ENCODE results near the gene KBTBD6. TPM values are rescaled to one million over a fixed set of nuclear protein-coding genes. Genes with fewer than 3 reads are reported as not detected.
A peak's percentile ranks its signal among the peaks of the same experiment; 100 is the strongest.

KBTBD6 gene
- total RNA-seq, 6 experiments from 2014 or later, result 10.8 to 13.0 (median 11.4) TPM

DNA sequence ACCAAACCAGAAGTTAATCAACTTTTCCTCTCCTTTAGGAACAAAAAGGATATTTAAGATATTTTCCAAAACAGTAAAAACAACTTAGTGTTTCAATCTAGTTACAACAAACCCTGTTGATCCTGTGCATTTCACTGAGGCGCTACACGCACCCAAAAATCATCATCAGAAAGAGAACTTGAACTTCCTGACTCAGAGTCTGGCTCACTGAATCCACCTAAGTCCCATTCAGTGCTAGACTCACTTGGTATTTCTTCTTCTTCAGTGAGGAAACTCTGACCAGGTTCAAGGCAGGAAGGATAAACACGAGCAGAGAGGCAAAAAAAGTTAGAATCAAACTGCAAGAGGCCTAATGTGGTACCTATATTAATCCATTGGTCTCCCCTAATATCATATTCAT is 2.2 kb downstream of the KBTBD6 start:
- TF ChIP-seq, protein P1, sequence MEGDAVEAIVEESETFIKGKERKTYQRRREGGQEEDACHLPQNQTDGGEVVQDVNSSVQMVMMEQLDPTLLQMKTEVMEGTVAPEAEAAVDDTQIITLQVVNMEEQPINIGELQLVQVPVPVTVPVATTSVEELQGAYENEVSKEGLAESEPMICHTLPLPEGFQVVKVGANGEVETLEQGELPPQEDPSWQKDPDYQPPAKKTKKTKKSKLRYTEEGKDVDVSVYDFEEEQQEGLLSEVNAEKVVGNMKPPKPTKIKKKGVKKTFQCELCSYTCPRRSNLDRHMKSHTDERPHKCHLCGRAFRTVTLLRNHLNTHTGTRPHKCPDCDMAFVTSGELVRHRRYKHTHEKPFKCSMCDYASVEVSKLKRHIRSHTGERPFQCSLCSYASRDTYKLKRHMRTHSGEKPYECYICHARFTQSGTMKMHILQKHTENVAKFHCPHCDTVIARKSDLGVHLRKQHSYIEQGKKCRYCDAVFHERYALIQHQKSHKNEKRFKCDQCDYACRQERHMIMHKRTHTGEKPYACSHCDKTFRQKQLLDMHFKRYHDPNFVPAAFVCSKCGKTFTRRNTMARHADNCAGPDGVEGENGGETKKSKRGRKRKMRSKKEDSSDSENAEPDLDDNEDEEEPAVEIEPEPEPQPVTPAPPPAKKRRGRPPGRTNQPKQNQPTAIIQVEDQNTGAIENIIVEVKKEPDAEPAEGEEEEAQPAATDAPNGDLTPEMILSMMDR (IDR thresholded peaks at IDR 0.05), result no peak
- no peaks in the 10 kb centered on the region for H3K9me3 Mint-ChIP-seq
- no peak for DNase-seq
- peaks cover 21% of the 10 kb centered on the region for H3K36me3 Mint-ChIP-seq (ENCODE audit: low read depth)
- peaks cover 50% of the 10 kb centered on the region for H3K4me1 Mint-ChIP-seq (ENCODE audit: low read depth)
- no peaks in the 10 kb centered on the region for H3K27me3 Mint-ChIP-seq (ENCODE audit: insufficient read depth)
- peak overlapping the region; percentile 53; the same call in 1 of the 2 replicates for H3K27ac Mint-ChIP-seq
- H3K4me3 Mint-ChIP-seq, result peak overlapping the region; percentile 98

DNA sequence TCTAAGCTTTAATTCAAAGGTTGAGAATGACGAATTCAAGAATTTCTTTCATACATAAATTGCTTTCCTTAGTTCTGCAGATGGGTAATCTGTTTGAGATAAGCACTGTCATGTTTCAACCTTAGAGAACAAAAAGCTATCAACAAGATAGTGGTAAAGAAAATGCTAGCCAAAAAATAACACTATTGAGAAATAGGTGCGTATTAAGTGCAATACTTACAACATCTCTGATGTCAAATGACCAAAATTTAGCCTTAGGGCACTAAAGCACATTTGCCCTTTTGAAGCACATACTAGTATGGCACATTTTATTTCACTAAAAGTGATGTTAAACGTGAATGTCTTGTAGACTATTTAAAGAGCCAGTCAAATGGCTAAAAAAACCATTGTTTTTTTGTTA is 4.9 kb downstream of the KBTBD6 start:
- Mint-ChIP-seq H3K36me3 (ENCODE audit: low read depth) (peaks cover 21% of the 10 kb centered on the region), H3K27me3 (ENCODE audit: insufficient read depth) (no peaks in the 10 kb centered on the region), H3K4me1 (ENCODE audit: low read depth) (peaks cover 36% of the 10 kb centered on the region), H3K4me3 (no peak overlapping the region), H3K27ac (no peak overlapping the region), H3K9me3 (no peaks in the 10 kb centered on the region)
- TF ChIP-seq, protein P1 (IDR thresholded peaks at IDR 0.05), result no peak
- no peak for DNase-seq

DNA sequence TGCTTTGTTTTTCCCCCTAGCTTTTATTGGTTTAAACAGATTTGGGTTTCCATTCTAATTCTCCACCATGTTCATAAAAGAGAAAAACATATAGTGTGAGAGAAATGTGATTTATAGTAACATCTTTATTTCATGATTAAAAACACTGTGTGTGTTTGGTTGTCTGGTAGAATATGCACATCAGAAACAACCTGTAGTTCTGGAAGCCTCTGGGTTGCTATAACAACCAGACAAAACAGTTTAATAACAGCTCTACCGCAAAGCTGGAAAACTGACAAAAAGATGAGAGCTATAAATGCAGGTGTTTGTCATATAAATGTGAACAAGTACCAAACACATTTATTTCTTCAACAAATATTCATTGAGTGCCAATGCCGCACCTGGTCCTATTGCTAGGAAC is 9.8 kb downstream of the KBTBD6 start:
- no peak overlapping the region for H3K4me3 Mint-ChIP-seq
- no peak overlapping the region for H3K27ac Mint-ChIP-seq
- H3K27me3 Mint-ChIP-seq (ENCODE audit: insufficient read depth), result no peaks in the 10 kb centered on the region
- DNase-seq, result no peak
- H3K9me3 Mint-ChIP-seq, result no peaks in the 10 kb centered on the region
- TF ChIP-seq, protein P1 (IDR thresholded peaks at IDR 0.05), result no peak
- H3K4me1 Mint-ChIP-seq (ENCODE audit: low read depth), result peaks cover 11% of the 10 kb centered on the region
- H3K36me3 Mint-ChIP-seq (ENCODE audit: low read depth), result peaks cover 9% of the 10 kb centered on the region; the same call in 1 of the 2 replicates

DNA sequence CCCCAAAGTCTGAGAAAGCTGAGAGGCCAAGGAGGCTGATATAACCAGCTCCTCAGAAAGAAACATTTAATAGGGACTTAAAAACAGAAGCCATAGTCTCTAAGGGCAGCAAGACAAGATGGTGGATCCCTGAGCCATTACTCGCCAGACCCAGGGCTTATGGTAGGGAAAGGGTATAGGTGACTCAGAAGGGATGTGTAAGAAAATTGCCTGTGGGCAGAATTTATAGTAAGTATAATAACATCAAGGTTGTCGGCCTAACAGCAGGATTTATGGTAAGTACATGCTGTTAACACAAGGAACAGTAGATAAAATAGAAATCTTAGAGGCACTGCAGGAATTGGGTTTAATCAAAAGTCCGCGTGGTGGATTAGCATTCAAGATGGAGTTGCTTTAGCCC is 14.7 kb downstream of the KBTBD6 start:
- Mint-ChIP-seq H3K27me3 (ENCODE audit: insufficient read depth) (peaks cover 1% of the 10 kb centered on the region; the same call in 1 of the 2 replicates), H3K27ac (no peak overlapping the region), H3K9me3 (no peaks in the 10 kb centered on the region), H3K36me3 (ENCODE audit: low read depth) (no peaks in the 10 kb centered on the region), H3K4me1 (ENCODE audit: low read depth) (peaks cover 12% of the 10 kb centered on the region), H3K4me3 (no peak overlapping the region)
- DNase-seq, result no peak
- TF ChIP-seq, protein P1 (IDR thresholded peaks at IDR 0.05), result no peak

DNA sequence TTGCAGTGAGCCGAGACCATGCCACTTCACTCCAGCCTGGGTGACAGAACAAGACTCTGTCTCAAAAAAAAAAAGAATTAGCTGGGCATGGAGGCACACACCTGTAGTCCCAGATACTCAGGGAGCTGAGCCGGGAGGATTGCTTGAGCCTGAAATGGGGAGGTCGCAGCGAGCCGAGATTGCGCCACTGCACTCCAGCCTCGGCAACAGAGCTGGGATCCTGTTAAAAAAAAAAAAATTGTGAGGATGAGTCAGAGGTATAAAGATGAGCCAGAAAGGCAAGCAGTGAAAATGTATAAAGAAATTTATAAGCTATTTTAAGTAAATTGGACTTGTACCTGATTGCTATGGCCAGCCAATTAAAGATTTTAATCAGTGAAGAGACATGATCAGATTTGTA is 21.1 kb downstream of the KBTBD6 start:
- no peaks in the 10 kb centered on the region for H3K36me3 Mint-ChIP-seq (ENCODE audit: low read depth)
- H3K27me3 Mint-ChIP-seq (ENCODE audit: insufficient read depth), result peaks cover 5% of the 10 kb centered on the region; the same call in 1 of the 2 replicates
- TF ChIP-seq, protein P1 (IDR thresholded peaks at IDR 0.05), result no peak
- no peaks in the 10 kb centered on the region for H3K9me3 Mint-ChIP-seq
- H3K27ac Mint-ChIP-seq, result no peak overlapping the region
- no peak overlapping the region for H3K4me3 Mint-ChIP-seq
- DNase-seq, result no peak
- H3K4me1 Mint-ChIP-seq (ENCODE audit: low read depth), result no peaks in the 10 kb centered on the region; the same call in 1 of the 2 replicates

DNA sequence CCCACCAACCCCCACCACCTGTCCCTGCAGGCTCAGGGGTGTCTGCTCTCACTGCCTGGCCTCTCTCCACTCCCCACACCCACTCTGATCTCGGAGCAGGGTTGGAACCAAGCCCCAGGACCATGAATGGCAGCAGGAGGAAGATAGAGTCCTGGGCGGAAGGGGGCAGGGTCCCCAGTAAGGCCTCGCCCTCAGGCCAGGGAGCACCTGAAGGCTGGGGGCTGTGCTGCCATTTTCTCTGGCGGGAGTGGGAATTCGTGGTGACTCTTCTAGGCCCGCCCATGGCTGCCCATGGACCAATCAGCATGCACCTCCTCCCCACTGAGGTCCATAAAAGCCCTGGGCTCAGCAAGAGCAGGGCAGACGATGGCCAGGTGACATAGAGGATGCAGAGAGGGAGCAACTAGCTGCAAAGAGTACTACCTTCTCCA is 25.0 kb downstream of the KBTBD6 start:
- no peaks in the 10 kb centered on the region for H3K36me3 Mint-ChIP-seq (ENCODE audit: low read depth)
- no peaks in the 10 kb centered on the region; the same call in 1 of the 2 replicates for H3K4me1 Mint-ChIP-seq (ENCODE audit: low read depth)
- TF ChIP-seq, protein P1 (IDR thresholded peaks at IDR 0.05), result no peak
- no peak for DNase-seq
- no peak overlapping the region for H3K4me3 Mint-ChIP-seq
- no peaks in the 10 kb centered on the region for H3K9me3 Mint-ChIP-seq
- peaks cover 3% of the 10 kb centered on the region; the same call in 1 of the 2 replicates for H3K27me3 Mint-ChIP-seq (ENCODE audit: insufficient read depth)
- no peak overlapping the region for H3K27ac Mint-ChIP-seq
